Measurements from ENCODE around the gene CYP1A1.

DNA sequence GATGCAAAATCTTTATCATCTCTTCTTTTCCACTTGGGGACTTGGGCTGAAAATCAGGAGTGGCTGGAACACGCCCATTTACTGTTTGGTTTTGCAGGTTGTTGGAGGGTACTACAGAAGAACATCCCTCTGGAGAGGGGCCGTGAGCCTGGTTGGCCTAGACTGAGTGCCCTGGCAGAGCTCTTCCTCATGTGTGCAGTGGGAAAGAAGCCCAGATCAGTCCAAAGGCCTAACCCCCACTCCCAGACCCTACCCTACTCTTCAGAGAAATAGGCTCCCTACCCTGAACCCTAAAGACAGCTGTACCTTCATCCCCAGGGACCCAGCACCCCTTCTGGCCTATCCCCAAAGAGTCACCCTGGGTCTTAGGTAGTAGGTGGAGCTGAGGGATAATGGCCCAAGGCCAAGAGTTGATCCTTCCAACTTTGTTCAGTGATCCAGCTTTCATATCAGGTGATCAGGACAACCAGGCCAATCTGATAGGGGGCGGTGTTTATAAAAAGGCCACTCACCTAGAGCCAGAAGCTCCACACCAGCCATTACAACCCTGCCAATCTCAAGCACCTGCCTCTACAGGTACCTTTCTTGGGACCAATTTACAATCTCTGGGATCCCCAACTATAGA is 23.1 kb upstream of the CYP1A1 start, which contains the start of gene CYP1A2:
- TF ChIP-seq CTCF (conservative IDR thresholded peaks at IDR 0.05 in 1 of 2, IDR thresholded peaks at IDR 0.05 in 1 of 2; ENCODE audit: low read depth in 1 of 2, low read length in 2 of 2): no peak
- TF ChIP-seq EZH2 (IDR thresholded peaks at IDR 0.05; ENCODE audit: low read length, missing control alignments): no peak

Measured in fibroblast of lung (primary cell).